HUES64 (cell line): ENCODE measurements around the gene SMCHD1.

Source experiments
- H3K27ac ChIP-seq: 2 replicates; pipeline ENCODE4 v1.7.0; 2013; ENCODE audit warnings: low read depth, low read length, inconsistent platforms
- H3K27me3 ChIP-seq: 2 replicates; pipeline ENCODE4 v1.6.1; 2013; ENCODE audit warnings: mild to moderate bottlenecking, low read length; ENCODE audit not compliant: insufficient read depth
- H3K36me3 ChIP-seq: 2 replicates; pipeline ENCODE4 v1.6.1; 2013; ENCODE audit warnings: mild to moderate bottlenecking, low read length; ENCODE audit not compliant: insufficient read depth
- H3K4me1 ChIP-seq: 2 replicates; pipeline ENCODE4 v1.6.1; 2013; ENCODE audit warnings: mild to moderate bottlenecking, low read length, moderate library complexity; ENCODE audit not compliant: insufficient read depth
- H3K4me3 ChIP-seq: 2 replicates; pipeline ENCODE4 v1.5.1; 2013; ENCODE audit warnings: mild to moderate bottlenecking, low read length, moderate library complexity
- H3K9ac ChIP-seq: 2 replicates; pipeline ENCODE4 v1.6.1; 2013; ENCODE audit warnings: mild to moderate bottlenecking, low read depth, low read length
- H3K9me3 ChIP-seq: 2 replicates; pipeline ENCODE4 v1.6.1; 2013; ENCODE audit warnings: low read depth, low read length; ENCODE audit not compliant: insufficient read depth
- WGBS: fragments of 150-250, 120-280 bp; methylation state at CpG from one replicate; pipeline ENCODE4 v1.1.7; 2013; ENCODE audit warnings: missing lambda C conversion rate; 5-methylcytosine and 5-hydroxymethylcytosine counted together

SMCHD1 gene

DNA sequence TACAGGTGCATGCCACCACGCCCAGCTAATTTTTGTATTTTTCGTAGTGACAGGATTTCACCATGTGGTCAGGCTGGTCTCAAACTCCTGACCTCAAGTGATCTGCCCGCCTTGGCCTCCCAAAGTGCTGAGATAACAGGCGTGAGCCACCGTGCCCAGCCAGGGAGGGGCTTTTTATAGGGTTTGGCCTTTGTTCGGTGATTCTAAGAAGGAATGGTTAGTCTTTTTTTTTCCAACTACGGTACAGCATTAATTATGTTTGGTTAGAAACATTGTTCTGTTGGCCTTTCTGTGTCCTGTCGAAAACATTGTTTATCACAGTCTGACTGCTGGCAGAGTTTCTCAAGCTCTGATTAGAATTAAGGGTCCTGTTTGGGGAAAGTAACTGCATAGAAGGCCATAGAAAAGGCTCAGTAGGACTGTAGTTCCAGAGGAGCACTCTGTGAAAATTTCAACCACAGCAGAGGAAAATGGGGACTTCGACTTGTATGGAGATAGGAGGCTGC is 19.3 kb upstream of the SMCHD1 start:
- H3K27ac ChIP-seq = no peak overlapping the region
- H3K4me1 ChIP-seq = no peaks in the 10 kb centered on the region
- no peaks in the 10 kb centered on the region for H3K27me3 ChIP-seq
- 95% methylated on average over 9 of the region's 9 CpGs for WGBS
- no peaks in the 10 kb centered on the region for H3K9me3 ChIP-seq
- H3K9ac ChIP-seq = no peak overlapping the region
- H3K36me3 ChIP-seq = no peaks in the 10 kb centered on the region
- no peak overlapping the region for H3K4me3 ChIP-seq

GRCh38 chr18:2641638-2642037 is 13.9 kb upstream of the SMCHD1 start:
- Histone ChIP-seq H3K27me3 (no peaks in the 10 kb centered on the region), H3K9me3 (no peaks in the 10 kb centered on the region), H3K9ac (no peak overlapping the region), H3K36me3 (no peaks in the 10 kb centered on the region), H3K4me3 (no peak overlapping the region), H3K27ac (no peak overlapping the region), H3K4me1 (no peaks in the 10 kb centered on the region)
- WGBS = 96% methylated on average over 2 of the region's 2 CpGs

- WGBS = 88% methylated on average over 1 of the region's 1 CpG
- Histone ChIP-seq H3K36me3 (no peaks in the 10 kb centered on the region), H3K9me3 (no peaks in the 10 kb centered on the region), H3K27me3 (no peaks in the 10 kb centered on the region), H3K4me3 (no peak overlapping the region), H3K4me1 (no peaks in the 10 kb centered on the region), H3K27ac (no peak overlapping the region), H3K9ac (no peak overlapping the region)
Observed at GRCh38 chr18:2642771-2643170, 12.8 kb upstream of the SMCHD1 start.

DNA sequence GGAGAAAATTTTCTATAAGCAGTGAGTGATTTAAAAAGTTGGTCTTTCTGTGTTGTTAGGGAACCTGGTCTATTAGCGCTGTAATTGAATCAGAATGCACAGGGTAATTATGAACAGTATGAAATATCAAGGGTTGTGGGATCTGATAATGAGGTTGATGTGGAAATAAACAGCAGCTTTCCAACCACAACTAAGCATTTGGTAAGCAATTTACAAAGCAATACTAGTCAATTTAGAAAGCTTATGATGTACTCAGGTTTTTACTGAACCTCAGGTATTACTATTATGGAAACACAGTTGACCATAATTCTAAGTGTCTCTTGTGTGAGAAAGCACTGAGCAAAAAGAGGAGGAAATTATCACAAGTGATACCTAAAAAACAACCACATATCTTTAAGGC is 11.0 kb upstream of the SMCHD1 start:
- Histone ChIP-seq H3K9me3 (no peaks in the 10 kb centered on the region), H3K4me1 (no peaks in the 10 kb centered on the region), H3K27ac (no peak overlapping the region), H3K4me3 (no peak overlapping the region), H3K27me3 (no peaks in the 10 kb centered on the region), H3K9ac (no peak overlapping the region), H3K36me3 (no peaks in the 10 kb centered on the region)
- WGBS = 97% methylated on average over 1 of the region's 1 CpG

GRCh38 chr18:2651981-2652380 is 3.5 kb upstream of the SMCHD1 start:
- WGBS = 100% methylated on average over 1 of the region's 1 CpG
- Histone ChIP-seq H3K36me3 (no peaks in the 10 kb centered on the region), H3K27me3 (peaks cover 39% of the 10 kb centered on the region), H3K4me3 (no peak overlapping the region), H3K4me1 (peaks cover 21% of the 10 kb centered on the region), H3K9me3 (no peaks in the 10 kb centered on the region), H3K9ac (no peak overlapping the region), H3K27ac (no peak overlapping the region)

GRCh38 chr18:2653467-2653866 is 2.1 kb upstream of the SMCHD1 start:
- WGBS = 56% methylated on average over 3 of the region's 4 CpGs
- Histone ChIP-seq H3K4me1 (peaks cover 25% of the 10 kb centered on the region), H3K4me3 (0 out of 2 replicates have a peak overlapping the region, but pooled peaks have one; percentile 94), H3K36me3 (no peaks in the 10 kb centered on the region), H3K27ac (no peak overlapping the region), H3K9me3 (no peaks in the 10 kb centered on the region), H3K9ac (no peak overlapping the region), H3K27me3 (peaks cover 39% of the 10 kb centered on the region)

- Histone ChIP-seq H3K4me1 (peaks cover 25% of the 10 kb centered on the region), H3K4me3 (peak overlapping the region; percentile 94), H3K9ac (peak overlapping the region; percentile 87), H3K36me3 (no peaks in the 10 kb centered on the region), H3K27ac (no peak overlapping the region), H3K27me3 (peaks cover 39% of the 10 kb centered on the region), H3K9me3 (no peaks in the 10 kb centered on the region)
- 4% methylated on average over 12 of the region's 13 CpGs for WGBS
Observed at GRCh38 chr18:2654169-2654927, 1.2 kb upstream of the SMCHD1 start.

DNA sequence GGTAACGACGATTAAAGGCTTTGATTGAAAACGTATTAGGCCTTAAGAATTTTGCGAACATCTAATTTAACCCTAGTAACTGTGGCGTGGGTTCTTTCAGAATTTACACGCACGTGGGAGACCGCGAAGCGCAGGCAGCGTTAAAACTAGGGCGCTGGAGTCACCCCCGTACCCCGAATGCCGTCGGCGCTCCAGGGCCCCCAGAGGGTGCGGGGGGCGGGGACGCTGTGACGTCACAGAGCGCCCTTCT is 673 bp upstream of the SMCHD1 start:
- peak overlapping the region; percentile 87 for H3K9ac ChIP-seq
- peaks cover 39% of the 10 kb centered on the region for H3K27me3 ChIP-seq
- under 1% methylated on average over 22 of the region's 22 CpGs for WGBS
- peak overlapping the region; percentile 94 for H3K4me3 ChIP-seq
- H3K4me1 ChIP-seq = peaks cover 25% of the 10 kb centered on the region
- H3K27ac ChIP-seq = peak overlapping the region; percentile 84
- H3K9me3 ChIP-seq = no peaks in the 10 kb centered on the region
- H3K36me3 ChIP-seq = no peaks in the 10 kb centered on the region

DNA sequence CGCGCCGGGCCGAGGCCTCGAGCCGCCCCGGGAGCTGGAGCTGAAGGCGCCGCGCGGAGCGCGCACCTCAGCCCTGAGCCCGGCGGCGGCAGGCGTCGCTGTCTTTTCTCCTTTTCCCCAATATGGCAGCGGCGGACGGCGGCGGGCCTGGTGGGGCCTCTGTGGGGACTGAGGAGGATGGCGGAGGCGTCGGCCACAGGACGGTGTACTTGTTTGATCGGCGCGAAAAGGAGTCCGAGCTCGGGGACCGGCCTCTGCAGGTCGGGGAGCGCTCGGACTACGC is 369 bp downstream of the SMCHD1 start:
- Histone ChIP-seq H3K9ac (peak overlapping the region; percentile 87), H3K4me1 (peaks cover 25% of the 10 kb centered on the region), H3K27me3 (peaks cover 38% of the 10 kb centered on the region), H3K27ac (peak overlapping the region; percentile 91), H3K36me3 (peaks cover 4% of the 10 kb centered on the region; the same call in 1 of the 2 replicates), H3K4me3 (peak overlapping the region; percentile 94), H3K9me3 (no peaks in the 10 kb centered on the region)
- WGBS = under 1% methylated on average over 37 of the region's 37 CpGs

- Histone ChIP-seq H3K4me1 (peaks cover 25% of the 10 kb centered on the region), H3K27me3 (peaks cover 33% of the 10 kb centered on the region), H3K36me3 (peaks cover 6% of the 10 kb centered on the region; the same call in 1 of the 2 replicates), H3K27ac (peak overlapping the region; percentile 91), H3K4me3 (peak overlapping the region; percentile 94), H3K9me3 (no peaks in the 10 kb centered on the region), H3K9ac (peak overlapping the region; percentile 87)
- under 1% methylated on average over 49 of the region's 49 CpGs for WGBS
Observed at GRCh38 chr18:2656237-2656980, 883 bp downstream of the SMCHD1 start.

GRCh38 chr18:2656981-2657512 is 1.5 kb downstream of the SMCHD1 start:
- 7% methylated on average over 9 of the region's 12 CpGs for WGBS
- Histone ChIP-seq H3K9ac (peak overlapping the region; percentile 87; the same call in 1 of the 2 replicates), H3K27ac (no peak overlapping the region)

More at GRCh38 chr18:2656981-2657512, 1.5 kb downstream of the SMCHD1 start:
- H3K27me3 ChIP-seq = peaks cover 28% of the 10 kb centered on the region
- peaks cover 6% of the 10 kb centered on the region; the same call in 1 of the 2 replicates for H3K36me3 ChIP-seq
- H3K4me1 ChIP-seq = peaks cover 25% of the 10 kb centered on the region
- peak overlapping the region; percentile 94 for H3K4me3 ChIP-seq
- no peaks in the 10 kb centered on the region for H3K9me3 ChIP-seq
